Measurements from ENCODE around the gene CTSC. TPM values are rescaled to one million over a fixed set of nuclear protein-coding genes. Genes with fewer than 3 reads are reported as not detected.

Gene CTSC
- total RNA-seq, 1 donor from 2014 or later, result 164 TPM

GRCh38 chr11:88281317-88281712 is 56.2 kb downstream of the CTSC start:
- H3K27me3 ChIP-seq, result no peaks in the 10 kb centered on the region
- DNase-seq (ENCODE audit: low spot score in 2 of 2), result no peak
- H3K4me3 ChIP-seq, result no peak overlapping the region
- intact Hi-C loops (cut with DNase I), result loop anchor here (5.0 kb wide), 1 partner anchor 56 kb away; the partner anchor contains the start of gene CTSC
- no peaks in the 10 kb centered on the region for H3K9me3 ChIP-seq
- no peaks in the 10 kb centered on the region for H3K36me3 ChIP-seq
- H3K27ac ChIP-seq, result peak overlapping the region in 1 of 2 donors; percentile 34
- TF ChIP-seq CTCF (IDR thresholded peaks at IDR 0.05), result no peak
- H3K4me1 ChIP-seq, result peaks cover 4 to 30% of the 10 kb centered on the region in 2 donors

GRCh38 chr11:88280673-88281316 is 56.7 kb downstream of the CTSC start:
- DNase-seq (ENCODE audit: low spot score in 2 of 2), result no peak
- H3K9me3 ChIP-seq, result no peaks in the 10 kb centered on the region
- H3K27ac ChIP-seq, result peak overlapping the region in 1 of 2 donors; percentile 10
- H3K4me1 ChIP-seq, result peaks cover 4 to 30% of the 10 kb centered on the region in 2 donors
- no peaks in the 10 kb centered on the region for H3K27me3 ChIP-seq
- TF ChIP-seq CTCF (IDR thresholded peaks at IDR 0.05), result no peak
- intact Hi-C loops (cut with DNase I), result loop anchor here (5.0 kb wide), 1 partner anchor 57 kb away; the partner anchor contains the start of gene CTSC
- no peaks in the 10 kb centered on the region for H3K36me3 ChIP-seq
- no peak overlapping the region for H3K4me3 ChIP-seq

GRCh38 chr11:88277349-88277915 is 60.1 kb downstream of the CTSC start:
- Histone ChIP-seq H3K4me1 (peaks cover 4 to 9% of the 10 kb centered on the region in 2 donors), H3K4me3 (no peak overlapping the region), H3K9me3 (no peaks in the 10 kb centered on the region), H3K27ac (no peak overlapping the region), H3K27me3 (no peaks in the 10 kb centered on the region), H3K36me3 (no peaks in the 10 kb centered on the region)
- DNase-seq (ENCODE audit: low spot score in 2 of 2), result no peak
- intact Hi-C loops (cut with DNase I), result no loop called here
- TF ChIP-seq CTCF (IDR thresholded peaks at IDR 0.05), result no peak

DNA sequence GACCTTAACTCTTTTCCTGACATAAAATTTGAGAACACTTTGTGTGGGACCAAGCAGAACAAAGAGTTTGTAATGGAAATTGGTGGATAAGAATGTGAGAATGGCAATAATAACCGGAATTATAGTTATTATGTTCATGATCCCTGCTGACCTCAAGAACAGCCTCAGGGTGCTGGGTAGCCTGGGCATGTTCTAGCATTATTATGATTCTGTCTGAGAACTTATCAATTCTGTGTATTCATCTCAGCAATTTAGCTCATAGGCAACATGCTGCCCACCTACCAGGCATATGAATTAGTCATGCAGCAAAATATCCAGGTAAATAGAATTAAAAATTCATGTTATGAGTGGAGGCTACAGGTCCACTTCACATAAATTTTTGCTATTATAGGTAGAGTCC is 61.9 kb downstream of the CTSC start:
- H3K27ac ChIP-seq, result no peak overlapping the region
- intact Hi-C loops (cut with DNase I), result no loop called here
- DNase-seq (ENCODE audit: low spot score in 2 of 2), result no peak
- no peak overlapping the region for H3K4me3 ChIP-seq
- TF ChIP-seq CTCF (IDR thresholded peaks at IDR 0.05), result no peak
- H3K4me1 ChIP-seq, result no peaks in the 10 kb centered on the region
- no peaks in the 10 kb centered on the region for H3K9me3 ChIP-seq
- no peaks in the 10 kb centered on the region for H3K27me3 ChIP-seq
- no peaks in the 10 kb centered on the region for H3K36me3 ChIP-seq

GRCh38 chr11:88266919-88267318 is 70.6 kb downstream of the CTSC start:
- intact Hi-C loops (cut with DNase I), result no loop called here
- no peak overlapping the region for H3K27ac ChIP-seq
- TF ChIP-seq CTCF (IDR thresholded peaks at IDR 0.05), result no peak
- no peaks in the 10 kb centered on the region for H3K36me3 ChIP-seq
- H3K4me1 ChIP-seq, result no peaks in the 10 kb centered on the region
- no peak overlapping the region for H3K4me3 ChIP-seq
- no peaks in the 10 kb centered on the region for H3K27me3 ChIP-seq
- DNase-seq (ENCODE audit: low spot score in 2 of 2), result no peak
- H3K9me3 ChIP-seq, result peaks cover 6% of the 10 kb centered on the region in 2 donors

Measured in ascending aorta (tissue), 2 donors.